SK-N-MC (cell line): ENCODE data around the gene DNAL1.

Experiments
- EZH2 ChIP-seq: fragments of 200-600 bp; sonication (generic); IDR thresholded peaks from one replicate; pipeline ENCODE4 v1.6.1; 2017; ENCODE audit warnings: antibody characterized with exemption
- FOXP2 ChIP-seq: optimal IDR thresholded peaks from 2 replicates; pipeline ENCODE3; 2011; ENCODE audit warnings: mild to moderate bottlenecking, moderate library complexity; ENCODE audit not compliant: insufficient read depth; ENCODE audit errors: extremely low read length, control extremely low read depth
- POLR2AphosphoS5 ChIP-seq: IDR thresholded peaks from 2 replicates; pipeline ENCODE4 v1.6.1; 2012; ENCODE audit warnings: mild to moderate bottlenecking, low read depth, low read length, borderline replicate concordance

DNA sequence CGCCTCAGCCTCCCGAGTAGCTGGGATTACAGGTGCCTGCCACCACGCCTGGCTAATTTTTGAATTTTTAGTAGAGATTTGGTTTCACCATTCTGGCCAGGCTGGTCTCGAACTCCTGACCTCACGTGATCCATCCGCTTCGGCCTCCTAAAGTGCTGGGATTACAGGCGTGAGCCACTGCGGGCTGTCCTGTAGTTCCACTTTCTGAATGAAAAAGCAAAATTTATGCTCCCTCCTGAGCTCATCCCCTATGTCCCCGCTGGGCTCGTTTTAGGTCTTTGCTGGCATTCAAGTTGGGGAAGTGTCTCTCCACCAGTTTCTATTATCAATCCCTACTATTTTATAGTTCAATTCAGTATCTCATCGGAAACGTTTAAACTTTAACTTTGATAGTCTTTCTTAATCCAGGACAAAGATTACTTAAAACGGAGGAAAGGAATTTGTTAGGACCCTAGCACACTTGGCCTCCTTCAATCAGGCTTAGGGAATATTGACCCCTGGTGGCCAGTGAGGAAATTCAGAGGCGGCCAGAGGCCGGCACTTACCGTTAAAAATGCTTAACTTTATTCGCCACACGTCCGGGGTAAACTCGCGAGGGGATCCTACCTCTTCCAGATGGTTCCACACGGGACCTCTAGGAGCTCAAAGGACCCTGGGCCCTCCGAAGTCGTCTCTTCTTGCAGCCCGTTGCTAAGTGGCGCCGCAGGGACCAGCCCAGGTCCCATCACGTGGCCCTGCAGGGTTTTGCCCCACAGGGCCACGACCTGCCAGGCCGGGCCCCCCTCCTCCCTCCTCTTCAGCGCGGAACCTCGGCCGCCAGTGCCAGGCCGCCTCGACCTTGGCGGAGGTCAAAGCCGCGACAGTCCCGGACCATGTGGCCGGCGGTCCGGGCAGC is 11.4 kb upstream of the DNAL1 start:
- TF ChIP-seq POLR2AphosphoS5: no peak
- TF ChIP-seq EZH2: no peak
- TF ChIP-seq FOXP2: no peak
